ENCODE results near the gene PDE6D.

PDE6D gene

DNA sequence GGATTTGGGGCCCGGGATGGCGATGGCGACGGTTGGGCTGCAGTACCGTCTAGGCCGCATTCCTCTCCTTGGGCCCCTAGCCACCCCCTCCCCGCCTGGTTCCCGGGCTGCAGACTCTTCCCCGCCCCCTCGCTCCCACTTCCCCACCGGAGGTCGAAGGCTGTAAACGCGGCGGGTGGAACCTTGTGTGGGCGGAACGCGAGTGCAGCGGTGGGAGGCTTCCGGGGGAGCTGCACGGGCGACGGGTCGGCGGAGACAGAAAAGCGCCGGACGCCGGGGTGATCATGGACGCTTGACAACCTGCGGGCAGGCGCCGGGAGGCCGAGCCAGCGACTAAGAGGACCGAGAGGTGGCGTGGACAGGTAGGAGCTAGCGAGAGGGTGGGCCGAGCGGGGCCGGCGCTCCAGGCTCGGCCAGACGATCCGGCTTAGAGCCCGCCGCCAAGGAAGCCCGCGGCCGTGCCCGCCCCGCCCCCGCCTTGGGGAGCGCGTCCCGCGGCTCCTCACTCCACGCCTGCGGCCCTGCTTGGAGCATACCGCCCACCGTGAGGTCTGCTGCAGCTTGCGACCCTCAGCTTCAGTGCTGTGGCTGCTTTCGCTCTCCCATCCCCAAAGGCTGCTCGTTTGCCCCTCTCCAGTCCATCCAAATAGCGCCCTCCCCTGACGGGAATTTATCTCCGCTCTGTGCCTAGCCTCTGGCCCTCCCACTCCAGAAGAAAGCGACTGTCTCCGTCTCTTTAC lies 5.3 kb upstream of the PDE6D start, which contains the start of gene COPS7B (continued):
- TF ChIP-seq ZNF366 (tag by site-specific recombination; conservative IDR thresholded peaks at IDR 0.05) (0 out of 2 replicates have a peak, but pooled peaks have one; percentile 10), ZNF155 (tag by site-specific recombination; IDR thresholded peaks at IDR 0.05) (no peak), ZNF561 (tag by site-specific recombination; IDR thresholded peaks at IDR 0.05; ENCODE audit: borderline replicate concordance) (peak; percentile 80; the same call in 1 of the 2 replicates), ZNF341 (tag by site-specific recombination; IDR thresholded peaks at IDR 0.05; ENCODE audit: low read depth) (peak; percentile 82), SP7 (tag by site-specific recombination; IDR thresholded peaks at IDR 0.05) (peak; percentile 89), ZXDB (tag by site-specific recombination; IDR thresholded peaks at IDR 0.05) (peak; percentile 98), ZNF707 (tag by site-specific recombination; IDR thresholded peaks at IDR 0.05) (no peak), HOXD13 (CRISPR knock-in tag; IDR thresholded peaks at IDR 0.05; ENCODE audit: borderline replicate concordance) (peak; percentile 50; the same call in 1 of the 2 replicates), ZNF133 (tag by site-specific recombination; IDR thresholded peaks at IDR 0.05) (peak; percentile 22; the same call in 1 of the 2 replicates), TCF7L2 (IDR thresholded peaks at IDR 0.05; ENCODE audit: borderline replicate concordance, low read depth, low read length) (no peak), ZNF837 (tag by site-specific recombination; IDR thresholded peaks at IDR 0.05) (no peak), ZNF248 (tag by site-specific recombination; IDR thresholded peaks at IDR 0.05) (no peak), ZNF24 (tag by site-specific recombination; IDR thresholded peaks at IDR 0.05) (peak; percentile 91), ZNF530 (tag by site-specific recombination; IDR thresholded peaks at IDR 0.05; ENCODE audit: low read depth) (no peak), CTCF (tag by site-specific recombination; IDR thresholded peaks at IDR 0.05) (peak; percentile 88), ELK4 (IDR thresholded peaks at IDR 0.05; ENCODE audit: borderline replicate concordance, low read depth, low read length) (no peak), ZNF677 (tag by site-specific recombination; IDR thresholded peaks at IDR 0.05) (0 out of 2 replicates have a peak, but pooled peaks have one; percentile 44), ZFP37 (tag by site-specific recombination; IDR thresholded peaks at IDR 0.05) (peak; percentile 84; the same call in 1 of the 2 replicates), ZNF48 (tag by site-specific recombination; IDR thresholded peaks at IDR 0.05) (no peak), ZNF132 (tag by site-specific recombination; IDR thresholded peaks at IDR 0.05; ENCODE audit: borderline replicate concordance) (no peak), ZNF571 (tag by site-specific recombination; IDR thresholded peaks at IDR 0.05) (no peak), ZNF266 (tag by site-specific recombination; IDR thresholded peaks at IDR 0.05; ENCODE audit: low read depth) (no peak), ZNF701 (tag by site-specific recombination; IDR thresholded peaks at IDR 0.05) (no peak), KLF16 (tag by site-specific recombination; IDR thresholded peaks at IDR 0.05) (peak; percentile 96), ZNF239 (tag by site-specific recombination; IDR thresholded peaks at IDR 0.05) (peak; percentile 55; the same call in 1 of the 2 replicates), YY2 (tag by site-specific recombination; IDR thresholded peaks at IDR 0.05) (peak; percentile 98), ZNF548 (tag by site-specific recombination; IDR thresholded peaks at IDR 0.05) (no peak; the same call in 1 of the 2 replicates)
- TF ChIP-seq, protein P1, sequence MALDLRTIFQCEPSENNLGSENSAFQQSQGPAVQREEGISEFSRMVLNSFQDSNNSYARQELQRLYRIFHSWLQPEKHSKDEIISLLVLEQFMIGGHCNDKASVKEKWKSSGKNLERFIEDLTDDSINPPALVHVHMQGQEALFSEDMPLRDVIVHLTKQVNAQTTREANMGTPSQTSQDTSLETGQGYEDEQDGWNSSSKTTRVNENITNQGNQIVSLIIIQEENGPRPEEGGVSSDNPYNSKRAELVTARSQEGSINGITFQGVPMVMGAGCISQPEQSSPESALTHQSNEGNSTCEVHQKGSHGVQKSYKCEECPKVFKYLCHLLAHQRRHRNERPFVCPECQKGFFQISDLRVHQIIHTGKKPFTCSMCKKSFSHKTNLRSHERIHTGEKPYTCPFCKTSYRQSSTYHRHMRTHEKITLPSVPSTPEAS (tag by site-specific recombination; IDR thresholded peaks at IDR 0.05) = peak; percentile 74
- TF ChIP-seq, protein P2, sequence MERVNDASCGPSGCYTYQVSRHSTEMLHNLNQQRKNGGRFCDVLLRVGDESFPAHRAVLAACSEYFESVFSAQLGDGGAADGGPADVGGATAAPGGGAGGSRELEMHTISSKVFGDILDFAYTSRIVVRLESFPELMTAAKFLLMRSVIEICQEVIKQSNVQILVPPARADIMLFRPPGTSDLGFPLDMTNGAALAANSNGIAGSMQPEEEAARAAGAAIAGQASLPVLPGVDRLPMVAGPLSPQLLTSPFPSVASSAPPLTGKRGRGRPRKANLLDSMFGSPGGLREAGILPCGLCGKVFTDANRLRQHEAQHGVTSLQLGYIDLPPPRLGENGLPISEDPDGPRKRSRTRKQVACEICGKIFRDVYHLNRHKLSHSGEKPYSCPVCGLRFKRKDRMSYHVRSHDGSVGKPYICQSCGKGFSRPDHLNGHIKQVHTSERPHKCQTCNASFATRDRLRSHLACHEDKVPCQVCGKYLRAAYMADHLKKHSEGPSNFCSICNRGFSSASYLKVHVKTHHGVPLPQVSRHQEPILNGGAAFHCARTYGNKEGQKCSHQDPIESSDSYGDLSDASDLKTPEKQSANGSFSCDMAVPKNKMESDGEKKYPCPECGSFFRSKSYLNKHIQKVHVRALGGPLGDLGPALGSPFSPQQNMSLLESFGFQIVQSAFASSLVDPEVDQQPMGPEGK (tag by site-specific recombination; IDR thresholded peaks at IDR 0.05) = 0 out of 2 replicates have a peak, but pooled peaks have one; percentile 71
- TF ChIP-seq, protein P3, sequence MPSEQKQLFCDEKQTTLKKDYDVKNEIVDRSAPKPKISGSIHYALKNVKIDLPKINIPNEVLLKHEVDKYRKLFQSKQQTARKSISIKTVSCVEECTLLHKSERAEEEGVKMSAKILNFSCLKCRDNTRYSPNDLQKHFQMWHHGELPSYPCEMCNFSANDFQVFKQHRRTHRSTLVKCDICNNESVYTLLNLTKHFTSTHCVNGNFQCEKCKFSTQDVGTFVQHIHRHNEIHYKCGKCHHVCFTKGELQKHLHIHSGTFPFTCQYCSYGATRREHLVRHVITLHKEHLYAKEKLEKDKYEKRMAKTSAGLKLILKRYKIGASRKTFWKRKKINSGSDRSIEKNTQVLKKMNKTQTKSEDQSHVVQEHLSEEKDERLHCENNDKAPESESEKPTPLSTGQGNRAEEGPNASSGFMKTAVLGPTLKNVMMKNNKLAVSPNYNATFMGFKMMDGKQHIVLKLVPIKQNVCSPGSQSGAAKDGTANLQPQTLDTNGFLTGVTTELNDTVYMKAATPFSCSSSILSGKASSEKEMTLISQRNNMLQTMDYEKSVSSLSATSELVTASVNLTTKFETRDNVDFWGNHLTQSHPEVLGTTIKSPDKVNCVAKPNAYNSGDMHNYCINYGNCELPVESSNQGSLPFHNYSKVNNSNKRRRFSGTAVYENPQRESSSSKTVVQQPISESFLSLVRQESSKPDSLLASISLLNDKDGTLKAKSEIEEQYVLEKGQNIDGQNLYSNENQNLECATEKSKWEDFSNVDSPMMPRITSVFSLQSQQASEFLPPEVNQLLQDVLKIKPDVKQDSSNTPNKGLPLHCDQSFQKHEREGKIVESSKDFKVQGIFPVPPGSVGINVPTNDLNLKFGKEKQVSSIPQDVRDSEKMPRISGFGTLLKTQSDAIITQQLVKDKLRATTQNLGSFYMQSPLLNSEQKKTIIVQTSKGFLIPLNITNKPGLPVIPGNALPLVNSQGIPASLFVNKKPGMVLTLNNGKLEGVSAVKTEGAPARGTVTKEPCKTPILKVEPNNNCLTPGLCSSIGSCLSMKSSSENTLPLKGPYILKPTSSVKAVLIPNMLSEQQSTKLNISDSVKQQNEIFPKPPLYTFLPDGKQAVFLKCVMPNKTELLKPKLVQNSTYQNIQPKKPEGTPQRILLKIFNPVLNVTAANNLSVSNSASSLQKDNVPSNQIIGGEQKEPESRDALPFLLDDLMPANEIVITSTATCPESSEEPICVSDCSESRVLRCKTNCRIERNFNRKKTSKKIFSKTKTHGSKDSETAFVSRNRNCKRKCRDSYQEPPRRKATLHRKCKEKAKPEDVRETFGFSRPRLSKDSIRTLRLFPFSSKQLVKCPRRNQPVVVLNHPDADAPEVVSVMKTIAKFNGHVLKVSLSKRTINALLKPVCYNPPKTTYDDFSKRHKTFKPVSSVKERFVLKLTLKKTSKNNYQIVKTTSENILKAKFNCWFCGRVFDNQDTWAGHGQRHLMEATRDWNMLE (tag by site-specific recombination; conservative IDR thresholded peaks at IDR 0.05; ENCODE audit: low read depth) = peak; percentile 69

Data from HEK293 (cell line).